DMS114 treated with DMSO at 0.1 percent for 48 hours (cell line): ENCODE measurements around the gene OSBPL9.
"Not testable (repeated sequence)": the region's sequence is repeated elsewhere in the genome, so short reads cannot be mapped to it uniquely, and the experiment has no call there.

ENCODE experiments used
- DNase-seq: peaks from one replicate; lab custom pipeline; 2025; ENCODE audit not compliant: unreplicated experiment; lab: John Stamatoyannopoulos, UW

The OSBPL9 gene

GRCh38 chr1:51663721-51664120, 46.8 kb downstream of the OSBPL9 start:
- DNase-seq = no peak

DNA sequence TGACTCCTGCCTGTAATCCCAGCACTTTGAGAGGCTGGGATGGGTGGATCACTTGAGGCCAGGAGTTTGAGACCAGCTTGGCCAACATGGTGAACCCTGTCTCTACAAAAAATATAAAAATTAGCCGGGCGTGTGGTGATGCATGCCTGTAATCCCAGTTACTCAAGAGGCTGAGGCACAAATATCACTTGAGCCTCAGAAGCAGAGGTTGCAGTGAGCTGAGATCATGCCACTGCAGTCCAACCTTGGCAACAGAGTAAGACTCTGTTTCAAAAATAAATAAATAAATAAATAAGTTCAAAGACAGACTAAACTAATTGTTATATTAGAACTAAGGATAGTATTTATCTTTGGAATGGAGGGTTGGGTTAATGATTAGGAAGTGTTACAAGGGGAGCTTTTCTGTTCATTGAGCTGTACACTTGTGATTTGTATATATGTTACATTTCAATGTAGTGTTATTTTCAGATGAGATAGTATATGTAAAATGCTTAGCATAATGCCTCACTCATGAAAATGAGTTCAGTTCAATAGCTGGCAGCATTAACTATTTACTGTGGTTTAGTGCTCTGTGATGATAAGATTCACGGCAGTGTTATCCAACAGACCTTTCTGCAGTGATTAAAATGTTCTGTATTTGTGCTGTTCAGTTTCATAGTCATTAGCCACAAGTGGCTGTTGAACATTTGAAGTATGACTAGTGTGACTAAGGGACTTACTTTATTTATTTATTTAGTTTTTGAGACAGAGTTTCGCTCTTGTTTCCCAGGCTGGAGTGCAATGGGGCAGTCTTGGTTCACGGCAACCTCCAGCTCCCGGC, 47.7 kb downstream of the OSBPL9 start:
- no peak for DNase-seq

DNA sequence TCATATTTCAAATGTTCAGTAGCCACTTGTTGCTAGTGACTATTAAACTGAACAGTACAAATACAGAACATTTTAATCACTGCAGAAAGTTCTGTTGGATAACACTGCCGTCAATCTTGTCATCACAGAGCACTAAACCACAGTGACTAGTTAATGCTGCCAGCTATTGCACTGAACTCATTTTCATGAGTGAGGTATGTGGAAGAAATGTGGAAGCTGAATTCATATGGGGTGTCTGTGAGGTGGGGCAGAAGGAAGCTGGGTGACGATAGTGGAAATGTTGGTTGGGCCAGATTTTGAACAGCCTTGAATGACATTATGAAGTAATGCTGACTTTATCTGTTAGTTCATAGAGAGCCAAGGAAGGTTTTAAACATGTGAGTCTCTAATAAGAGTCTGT, 49.6 kb downstream of the OSBPL9 start:
- DNase-seq = no peak

DNA sequence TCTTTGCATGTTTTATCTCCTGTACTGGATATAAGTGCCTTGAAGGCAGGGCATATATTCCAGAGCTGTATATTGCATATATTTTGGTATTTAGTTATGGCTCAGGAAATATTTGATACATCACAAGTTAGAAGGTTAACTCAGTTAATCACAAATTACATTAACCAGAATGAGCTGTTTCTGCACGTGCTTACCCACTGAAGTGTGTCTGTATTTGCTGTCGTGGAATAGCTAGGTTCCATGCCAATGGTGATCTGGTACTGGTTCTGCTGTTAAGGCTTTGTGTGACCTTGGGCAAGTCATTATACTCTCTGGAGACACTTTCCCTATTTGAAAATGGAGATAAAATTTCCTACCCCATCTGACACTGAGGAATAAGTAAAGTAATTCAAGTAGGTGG, 50.7 kb downstream of the OSBPL9 start:
- DNase-seq = no peak

- no peak for DNase-seq
These were observed 52.4 kb downstream of the OSBPL9 start for GRCh38 chr1:51669272-51669671.

DNA sequence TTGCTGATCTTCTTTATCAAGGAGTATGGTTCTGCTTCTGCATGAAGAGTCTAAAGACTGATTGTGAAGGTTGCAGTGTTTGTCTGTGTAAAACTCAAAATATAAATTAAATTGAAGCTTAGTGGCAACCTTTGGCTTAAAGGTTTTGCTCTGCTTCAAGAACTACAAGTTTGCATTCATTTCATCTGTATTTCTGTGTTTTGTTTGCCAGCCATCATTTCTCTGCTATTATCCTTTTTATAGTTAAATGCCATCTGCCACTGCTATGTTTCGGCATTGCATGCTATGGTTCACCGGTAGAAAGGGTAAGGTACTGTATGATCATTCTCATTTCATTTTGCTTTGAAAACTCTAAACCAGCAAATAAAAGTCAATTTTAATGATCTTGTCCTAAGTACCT, 52.9 kb downstream of the OSBPL9 start:
- no peak for DNase-seq

- no peak for DNase-seq
These were observed 54.8 kb downstream of the OSBPL9 start for GRCh38 chr1:51671527-51672325.

DNA sequence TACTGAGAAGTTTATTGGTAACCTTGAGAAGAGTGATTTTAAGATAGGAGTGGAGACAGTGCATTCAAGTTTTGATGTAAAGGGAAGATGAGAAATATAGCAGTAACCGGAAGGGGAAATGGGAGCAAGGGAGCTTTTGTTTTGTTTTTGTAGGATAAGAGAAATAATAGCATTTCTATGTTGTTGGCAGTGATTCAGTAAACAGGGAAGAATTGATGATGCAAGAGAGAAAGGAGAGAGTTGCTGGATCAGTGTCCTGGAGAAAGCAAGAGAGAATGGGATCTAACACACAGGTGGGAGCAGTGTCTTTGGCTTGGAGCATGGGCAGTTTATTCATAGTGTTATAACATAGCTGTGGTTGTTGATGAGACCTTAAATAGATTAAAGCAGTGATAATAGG, 56.4 kb downstream of the OSBPL9 start:
- DNase-seq = no peak

GRCh38 chr1:51675177-51675780, 58.4 kb downstream of the OSBPL9 start:
- no peak for DNase-seq

DNA sequence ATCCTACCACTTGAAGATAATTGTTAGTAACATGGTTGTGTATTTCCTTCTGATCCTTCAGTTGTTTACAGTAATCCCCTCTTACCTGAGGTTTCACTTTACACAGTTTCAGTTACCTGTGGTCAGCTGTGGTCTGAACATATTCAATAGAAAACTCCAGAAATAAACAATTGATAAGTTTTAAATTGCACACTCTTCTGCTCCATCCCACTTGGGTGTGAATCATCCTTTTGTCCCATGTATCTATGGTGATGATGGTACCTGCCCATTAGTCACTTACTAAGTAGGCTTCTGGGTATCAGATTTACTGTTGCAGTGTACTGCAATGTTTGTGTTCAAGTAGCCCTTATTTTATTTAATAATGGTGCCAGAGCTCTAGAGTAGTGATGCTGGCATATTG, 62.5 kb downstream of the OSBPL9 start:
- DNase-seq = no peak

GRCh38 chr1:51684776-51685175, 67.9 kb downstream of the OSBPL9 start:
- no peak for DNase-seq

GRCh38 chr1:51686450-51686849, 69.6 kb downstream of the OSBPL9 start:
- no peak for DNase-seq

GRCh38 chr1:51689075-51689440, 72.2 kb downstream of the OSBPL9 start:
- DNase-seq = no peak

GRCh38 chr1:51689643-51690042, 72.8 kb downstream of the OSBPL9 start:
- DNase-seq = no peak

GRCh38 chr1:51690285-51690961, 73.5 kb downstream of the OSBPL9 start:
- DNase-seq = no peak

- DNase-seq = no peak
These were observed 75.0 kb downstream of the OSBPL9 start for GRCh38 chr1:51691920-51692319.

- no peak for DNase-seq
These were observed 76.7 kb downstream of the OSBPL9 start for GRCh38 chr1:51693419-51694155.

DNA sequence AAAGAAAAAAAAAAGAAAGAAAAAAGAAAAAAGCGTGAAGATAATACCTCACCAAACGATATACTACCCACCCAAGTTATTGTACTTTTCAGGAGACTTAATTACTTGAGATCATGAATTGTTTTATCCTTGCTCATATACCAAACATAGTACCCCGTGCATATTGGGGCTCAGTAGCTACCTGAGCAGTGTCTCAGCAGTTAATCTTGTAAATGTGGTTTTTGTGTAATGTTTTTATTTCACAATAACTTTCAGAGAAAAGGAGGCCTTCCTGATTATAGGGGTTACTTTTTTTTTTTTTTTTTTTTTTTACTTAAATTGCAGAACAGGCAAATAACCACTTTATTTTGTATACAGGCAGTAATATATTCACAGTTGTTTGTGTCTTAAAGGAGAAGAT, 80.3 kb downstream of the OSBPL9 start:
- no peak for DNase-seq

DNA sequence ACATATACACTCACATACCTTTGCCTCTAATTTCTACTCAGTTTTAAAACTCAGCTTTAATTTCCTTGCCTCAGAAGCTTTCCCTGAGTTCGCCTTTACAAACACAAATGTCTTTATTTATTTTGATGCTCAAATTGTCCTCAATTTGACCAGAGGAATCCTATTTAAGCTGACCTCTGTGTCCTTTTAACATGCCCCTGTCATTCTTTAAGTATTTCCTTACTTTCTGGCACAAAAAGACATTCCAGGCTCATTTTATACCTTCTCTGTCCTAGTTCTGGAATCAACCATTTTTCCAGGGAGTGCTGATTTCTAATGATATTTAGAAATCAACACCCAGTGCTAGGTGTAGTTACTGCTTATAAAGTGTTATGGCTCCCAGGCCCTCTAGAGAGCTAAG, 82.5 kb downstream of the OSBPL9 start:
- DNase-seq = no peak

DNA sequence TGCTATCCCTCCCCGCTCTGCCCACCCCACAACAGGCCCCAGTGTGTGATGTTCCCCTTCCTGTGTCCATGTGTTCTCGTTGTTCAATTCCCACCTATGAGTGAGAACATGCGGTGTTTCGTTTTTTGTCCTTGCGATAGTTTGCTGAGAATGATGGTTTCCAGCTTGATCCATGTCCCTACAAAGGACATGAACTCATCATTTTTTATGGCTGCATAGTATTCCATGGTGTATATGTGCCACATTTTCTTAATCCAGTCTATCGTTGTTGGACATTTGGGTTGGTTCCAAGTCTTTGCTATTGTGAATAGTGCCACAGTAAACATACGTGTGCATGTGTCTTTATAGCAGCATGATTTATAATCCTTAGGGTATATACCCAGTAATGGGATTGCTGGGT, 84.9 kb downstream of the OSBPL9 start:
- not testable (repeated sequence) for DNase-seq

- not testable (repeated sequence) for DNase-seq
These were observed 85.3 kb downstream of the OSBPL9 start for GRCh38 chr1:51702220-51702619.
